ENCODE measurements around the gene ATP5F1C.

DNA sequence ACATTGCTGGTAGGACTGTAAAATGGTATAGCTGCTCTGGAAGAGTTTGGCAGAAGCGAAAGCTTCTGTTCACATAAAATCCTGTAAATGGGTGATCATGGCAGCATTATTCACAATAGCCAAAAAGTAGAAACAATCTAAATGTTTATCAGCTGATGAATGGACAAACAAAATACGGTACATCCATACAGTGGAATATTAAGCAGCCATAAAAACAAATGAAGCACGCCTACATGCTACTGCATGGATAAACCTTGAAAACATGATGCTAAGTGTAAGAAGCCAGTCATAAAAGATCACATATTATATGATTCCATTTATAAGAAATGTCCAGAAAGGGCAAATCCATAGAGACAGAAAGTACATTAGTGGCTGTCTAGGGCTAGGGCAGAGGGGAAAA lies 32.9 kb upstream of the ATP5F1C start:
- TF ChIP-seq, protein P1, sequence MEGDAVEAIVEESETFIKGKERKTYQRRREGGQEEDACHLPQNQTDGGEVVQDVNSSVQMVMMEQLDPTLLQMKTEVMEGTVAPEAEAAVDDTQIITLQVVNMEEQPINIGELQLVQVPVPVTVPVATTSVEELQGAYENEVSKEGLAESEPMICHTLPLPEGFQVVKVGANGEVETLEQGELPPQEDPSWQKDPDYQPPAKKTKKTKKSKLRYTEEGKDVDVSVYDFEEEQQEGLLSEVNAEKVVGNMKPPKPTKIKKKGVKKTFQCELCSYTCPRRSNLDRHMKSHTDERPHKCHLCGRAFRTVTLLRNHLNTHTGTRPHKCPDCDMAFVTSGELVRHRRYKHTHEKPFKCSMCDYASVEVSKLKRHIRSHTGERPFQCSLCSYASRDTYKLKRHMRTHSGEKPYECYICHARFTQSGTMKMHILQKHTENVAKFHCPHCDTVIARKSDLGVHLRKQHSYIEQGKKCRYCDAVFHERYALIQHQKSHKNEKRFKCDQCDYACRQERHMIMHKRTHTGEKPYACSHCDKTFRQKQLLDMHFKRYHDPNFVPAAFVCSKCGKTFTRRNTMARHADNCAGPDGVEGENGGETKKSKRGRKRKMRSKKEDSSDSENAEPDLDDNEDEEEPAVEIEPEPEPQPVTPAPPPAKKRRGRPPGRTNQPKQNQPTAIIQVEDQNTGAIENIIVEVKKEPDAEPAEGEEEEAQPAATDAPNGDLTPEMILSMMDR (conservative IDR thresholded peaks at IDR 0.05) = no peak
- TF ChIP-seq EZH2 (IDR thresholded peaks at IDR 0.05; ENCODE audit: low read depth) = no peak
